ENCODE results near the gene ZBTB14.

DNA sequence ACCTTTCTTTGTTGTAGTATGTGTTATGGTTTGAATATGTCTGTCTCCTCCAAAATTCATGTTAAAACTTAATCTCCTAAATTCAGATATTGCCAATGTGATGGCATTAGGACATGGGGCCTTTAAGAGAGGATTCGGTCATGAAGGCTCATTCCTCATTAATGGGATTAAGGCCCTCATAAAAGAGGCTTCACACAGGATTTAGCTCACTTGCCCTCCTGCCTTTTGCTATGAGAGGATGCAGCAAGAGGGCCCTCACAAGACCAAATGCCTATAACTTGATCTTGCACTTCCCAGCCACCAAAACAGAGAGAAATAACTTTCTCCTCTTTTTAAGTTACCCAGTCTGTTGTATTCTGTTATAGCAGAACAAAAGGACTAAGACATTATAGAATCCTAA lies 19.7 kb downstream of the ZBTB14 start:
- TF ChIP-seq, protein P1, sequence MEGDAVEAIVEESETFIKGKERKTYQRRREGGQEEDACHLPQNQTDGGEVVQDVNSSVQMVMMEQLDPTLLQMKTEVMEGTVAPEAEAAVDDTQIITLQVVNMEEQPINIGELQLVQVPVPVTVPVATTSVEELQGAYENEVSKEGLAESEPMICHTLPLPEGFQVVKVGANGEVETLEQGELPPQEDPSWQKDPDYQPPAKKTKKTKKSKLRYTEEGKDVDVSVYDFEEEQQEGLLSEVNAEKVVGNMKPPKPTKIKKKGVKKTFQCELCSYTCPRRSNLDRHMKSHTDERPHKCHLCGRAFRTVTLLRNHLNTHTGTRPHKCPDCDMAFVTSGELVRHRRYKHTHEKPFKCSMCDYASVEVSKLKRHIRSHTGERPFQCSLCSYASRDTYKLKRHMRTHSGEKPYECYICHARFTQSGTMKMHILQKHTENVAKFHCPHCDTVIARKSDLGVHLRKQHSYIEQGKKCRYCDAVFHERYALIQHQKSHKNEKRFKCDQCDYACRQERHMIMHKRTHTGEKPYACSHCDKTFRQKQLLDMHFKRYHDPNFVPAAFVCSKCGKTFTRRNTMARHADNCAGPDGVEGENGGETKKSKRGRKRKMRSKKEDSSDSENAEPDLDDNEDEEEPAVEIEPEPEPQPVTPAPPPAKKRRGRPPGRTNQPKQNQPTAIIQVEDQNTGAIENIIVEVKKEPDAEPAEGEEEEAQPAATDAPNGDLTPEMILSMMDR (IDR thresholded peaks at IDR 0.05) = no peak
- TF ChIP-seq EP300 (IDR thresholded peaks at IDR 0.05) = no peak
- no peak for TF ChIP-seq POLR2A (IDR thresholded peaks at IDR 0.05; ENCODE audit: low read depth)
